EL (cell line): Measurements from ENCODE around the gene SLC12A8.

Experiments
- DNase-seq: peaks from one replicate; pipeline ENCODE4 v3.0.0-alpha.2; 2016

Gene SLC12A8

DNA sequence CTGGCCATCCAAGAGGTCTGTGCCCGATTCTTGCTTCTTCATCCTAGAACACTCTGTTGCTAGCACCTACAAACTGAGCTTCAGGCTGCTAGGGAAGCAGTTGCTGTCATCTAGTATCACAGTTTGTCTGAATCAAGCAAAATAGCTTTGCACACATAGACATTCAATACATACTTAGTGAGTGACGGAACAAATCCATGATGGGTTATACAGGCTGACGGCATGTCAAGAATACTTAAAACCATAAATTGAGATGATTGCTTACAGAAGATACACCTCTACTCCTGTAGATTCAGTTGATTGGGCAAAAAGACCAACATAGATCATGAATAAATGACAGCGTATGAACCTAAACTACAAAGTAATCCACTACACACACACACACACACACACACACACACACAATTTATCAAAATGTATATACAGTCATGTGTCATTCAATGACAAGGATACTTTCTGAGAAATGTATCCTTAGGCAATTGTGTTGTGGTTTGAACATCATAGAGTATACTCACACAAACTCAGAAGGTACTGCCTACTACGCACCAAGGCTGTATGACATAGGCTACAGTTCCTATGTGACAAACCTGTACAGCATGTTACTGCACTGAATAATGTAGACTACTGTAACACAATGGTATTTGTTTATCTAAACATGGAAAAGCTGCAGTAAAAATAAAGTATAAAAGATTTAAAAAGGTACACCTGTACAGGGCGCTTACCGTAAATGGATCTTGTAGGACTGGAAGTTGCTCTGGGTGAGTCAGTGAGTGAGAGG, 142.4 kb downstream of the SLC12A8 start:
- DNase-seq: no peak

DNA sequence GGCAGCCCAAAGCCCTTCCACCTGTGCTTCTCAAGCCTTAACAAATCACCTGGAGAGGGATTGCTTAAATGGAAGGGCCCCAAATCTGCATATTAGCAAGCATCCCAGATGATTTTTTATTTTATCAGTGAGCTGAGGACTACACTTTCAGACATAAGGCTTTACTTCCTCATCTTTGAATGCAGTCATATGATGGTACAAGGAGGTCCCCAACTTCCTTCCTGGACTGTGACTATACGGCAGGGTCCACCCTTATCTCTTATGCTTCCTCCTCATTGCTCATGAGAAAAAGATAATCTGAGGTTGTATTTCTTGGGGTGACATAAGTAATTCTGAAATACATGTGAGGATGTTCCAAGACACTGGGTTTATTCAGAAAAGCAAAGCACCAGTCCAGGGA, 143.1 kb downstream of the SLC12A8 start:
- DNase-seq: no peak

DNA sequence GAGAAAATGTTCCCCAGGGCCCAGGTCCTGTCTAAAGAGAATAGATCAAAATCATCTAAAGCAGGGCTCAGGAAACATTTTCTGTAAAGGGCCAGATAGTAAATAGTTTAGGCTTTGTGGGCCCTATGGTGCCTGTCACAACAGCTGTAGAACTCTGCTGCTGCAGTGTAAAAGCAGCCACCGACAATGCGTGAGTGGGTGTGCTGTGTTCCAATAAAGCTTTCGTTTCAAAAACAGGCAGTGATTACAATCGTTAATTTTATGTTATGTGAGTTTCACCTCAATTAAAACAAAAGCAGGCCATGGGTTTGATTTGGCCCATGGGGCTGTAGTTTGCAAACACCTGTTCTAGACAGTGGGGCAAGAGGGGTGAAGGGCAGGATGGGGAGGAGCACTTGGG, 144.3 kb downstream of the SLC12A8 start:
- DNase-seq: no peak

DNA sequence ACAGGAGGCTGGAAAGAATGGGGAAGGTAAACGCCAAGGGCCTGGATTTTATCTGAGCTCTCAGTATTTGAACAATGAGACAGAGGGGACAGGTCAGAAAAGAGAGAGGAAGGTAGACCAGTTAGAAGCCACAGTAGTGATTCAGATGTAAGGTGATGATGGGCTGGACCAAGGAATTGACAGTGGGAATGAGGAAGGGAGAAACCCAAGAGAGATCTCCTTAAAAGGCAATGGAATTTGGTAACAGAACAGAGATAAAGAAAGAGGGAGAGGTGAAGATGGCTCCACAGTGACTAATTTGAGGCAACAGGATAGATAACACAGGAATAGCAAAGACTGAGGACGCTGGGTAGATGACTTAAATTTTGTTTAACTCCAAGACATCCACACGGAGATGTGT, 145.3 kb downstream of the SLC12A8 start:
- peak; percentile 57 for DNase-seq

DNA sequence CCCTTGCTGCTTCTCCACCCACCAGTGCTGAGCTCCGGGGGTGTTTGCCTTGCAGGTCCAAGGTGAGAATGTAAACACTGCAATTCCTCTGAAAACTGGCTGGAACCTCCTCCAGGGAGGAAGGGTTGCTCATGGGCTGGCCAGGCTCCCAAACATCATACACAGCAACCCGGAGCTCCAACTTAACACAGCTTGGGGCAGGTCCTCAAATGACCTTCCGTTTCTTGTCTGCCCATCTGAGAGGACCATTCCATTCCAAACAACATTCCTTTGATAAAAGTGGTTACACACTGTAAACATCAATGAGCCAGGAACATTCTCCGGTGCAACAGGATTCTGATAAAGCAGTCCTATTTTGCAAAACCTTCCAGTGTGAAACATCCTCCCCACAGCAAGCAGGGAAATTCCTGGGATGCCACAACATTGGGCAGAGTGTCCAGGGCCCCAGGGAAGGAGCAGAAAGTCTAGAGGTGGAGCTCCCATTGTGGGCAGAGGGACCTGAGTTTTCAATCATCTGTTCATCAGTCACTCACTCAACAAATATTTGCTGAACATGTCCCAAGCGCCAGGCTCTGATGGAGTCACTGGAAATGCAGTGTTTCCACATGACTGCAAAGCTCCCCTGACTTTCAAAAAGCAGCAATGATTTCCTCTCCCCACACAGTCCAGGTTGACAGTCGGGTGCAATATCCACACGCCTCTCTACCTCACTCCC, 149.5 kb downstream of the SLC12A8 start:
- peak; percentile 99 for DNase-seq

DNA sequence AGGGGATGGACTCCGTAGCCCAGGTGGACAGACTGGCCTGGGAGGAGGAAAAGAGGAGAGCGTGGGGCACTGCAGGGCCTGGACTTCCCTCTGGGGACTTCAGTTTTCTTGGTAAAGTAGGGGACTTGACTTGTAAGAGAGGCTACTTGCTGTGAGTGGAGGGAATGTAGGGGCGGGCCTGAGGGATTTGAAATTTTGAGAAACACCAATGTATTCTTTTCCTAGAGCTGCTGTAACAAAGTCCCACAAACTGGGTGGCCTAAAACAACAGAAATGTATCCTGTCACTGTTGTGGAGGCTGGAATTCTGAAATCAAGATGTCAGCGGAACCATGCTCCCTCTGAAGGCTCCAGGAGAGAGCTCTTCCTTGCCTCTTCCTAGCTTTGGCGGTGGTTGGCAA, 150.9 kb downstream of the SLC12A8 start:
- no peak for DNase-seq

DNA sequence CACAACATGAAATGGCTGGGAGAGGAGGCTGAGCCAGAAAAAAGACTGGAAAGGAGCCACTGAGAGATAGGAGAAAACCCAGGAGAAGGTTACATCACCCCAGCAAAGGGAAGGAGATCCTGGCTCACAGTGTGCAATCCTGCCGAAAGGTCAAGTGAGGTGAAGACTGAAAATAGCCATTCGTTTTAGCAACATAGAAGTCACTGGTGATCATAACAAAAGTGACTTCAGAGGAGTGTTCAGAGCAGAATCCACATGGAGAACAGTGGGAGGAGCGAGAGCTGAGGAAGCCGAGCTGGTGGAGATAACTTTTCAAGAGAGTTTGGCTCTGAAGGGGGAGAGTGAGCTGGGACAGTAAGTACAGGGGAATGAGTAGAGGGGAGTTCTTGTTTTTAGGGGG, 151.4 kb downstream of the SLC12A8 start:
- DNase-seq: peak; percentile 44

DNA sequence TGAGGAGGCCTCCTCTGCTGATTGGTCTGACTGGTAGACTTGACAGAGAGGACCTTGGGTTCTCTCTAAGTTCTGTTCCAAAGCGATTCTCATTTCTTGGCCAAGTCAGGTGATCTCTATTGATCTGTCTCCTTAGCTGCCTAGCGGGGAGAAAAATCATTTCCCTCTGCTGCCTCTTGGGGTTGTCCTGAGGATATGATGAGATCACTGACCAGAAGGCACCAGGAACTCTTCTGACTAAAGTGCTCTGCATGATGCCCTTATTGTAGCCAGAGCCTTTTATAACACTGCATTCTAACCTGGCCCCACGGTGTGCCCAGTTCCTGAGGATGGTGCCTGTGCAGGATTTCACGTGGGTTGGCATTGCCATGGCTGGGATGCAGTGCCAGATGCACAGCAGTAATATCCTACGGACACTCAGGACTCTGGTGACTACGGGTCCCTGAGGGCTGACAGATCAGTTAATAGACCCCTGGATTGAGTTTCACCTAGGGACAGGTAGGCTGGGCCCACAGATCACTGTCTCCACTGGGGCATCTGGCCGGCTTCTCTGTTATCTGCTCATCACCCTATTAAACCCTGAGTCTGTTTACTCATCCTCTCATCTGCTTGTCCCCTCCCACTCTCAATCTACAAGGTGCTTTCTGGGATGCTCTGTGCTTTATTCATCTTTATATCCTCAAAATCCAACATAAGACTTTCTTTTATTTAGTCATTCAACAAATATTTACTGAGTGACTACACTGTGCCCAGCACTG, 152.9 kb downstream of the SLC12A8 start:
- DNase-seq: peak; percentile 45

DNA sequence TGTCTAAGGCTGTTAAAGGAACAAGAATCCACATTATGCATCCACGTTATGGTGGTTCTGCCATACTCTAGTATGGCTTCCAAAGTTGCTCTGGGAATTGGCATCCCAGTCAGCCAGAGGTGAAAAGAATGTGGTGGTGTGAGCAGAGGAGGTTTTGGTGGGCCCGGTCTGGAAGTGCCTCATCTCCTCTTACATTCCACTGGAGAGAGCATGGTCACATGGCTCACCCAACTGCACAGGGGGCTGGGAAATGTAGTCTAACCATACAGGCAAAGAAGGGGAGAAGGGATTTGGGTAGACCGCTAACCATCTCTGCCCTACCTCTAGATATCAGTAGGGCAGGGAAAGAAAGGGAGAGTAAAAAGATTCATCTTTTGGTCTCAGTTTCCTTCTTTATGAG, 153.6 kb downstream of the SLC12A8 start:
- no peak for DNase-seq

DNA sequence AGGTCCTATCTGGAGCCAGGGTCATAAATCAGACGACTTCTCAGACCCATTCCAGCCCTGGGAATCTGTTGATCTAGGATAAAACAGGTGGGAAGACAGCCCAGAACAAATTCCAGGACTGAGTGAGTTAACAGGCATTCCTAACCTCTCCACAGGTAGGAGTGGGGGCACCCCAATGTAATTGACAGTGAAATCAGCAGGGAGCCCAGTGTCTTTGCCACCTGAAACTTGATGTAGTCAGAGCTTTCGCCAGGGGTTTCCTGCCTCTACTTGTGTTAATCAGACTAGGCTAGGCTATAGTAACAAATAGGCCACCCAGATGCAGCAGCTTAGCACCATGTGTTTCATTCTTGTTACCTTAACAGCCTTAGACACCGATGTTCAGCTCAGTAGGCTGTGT, 154.0 kb downstream of the SLC12A8 start:
- no peak for DNase-seq

DNA sequence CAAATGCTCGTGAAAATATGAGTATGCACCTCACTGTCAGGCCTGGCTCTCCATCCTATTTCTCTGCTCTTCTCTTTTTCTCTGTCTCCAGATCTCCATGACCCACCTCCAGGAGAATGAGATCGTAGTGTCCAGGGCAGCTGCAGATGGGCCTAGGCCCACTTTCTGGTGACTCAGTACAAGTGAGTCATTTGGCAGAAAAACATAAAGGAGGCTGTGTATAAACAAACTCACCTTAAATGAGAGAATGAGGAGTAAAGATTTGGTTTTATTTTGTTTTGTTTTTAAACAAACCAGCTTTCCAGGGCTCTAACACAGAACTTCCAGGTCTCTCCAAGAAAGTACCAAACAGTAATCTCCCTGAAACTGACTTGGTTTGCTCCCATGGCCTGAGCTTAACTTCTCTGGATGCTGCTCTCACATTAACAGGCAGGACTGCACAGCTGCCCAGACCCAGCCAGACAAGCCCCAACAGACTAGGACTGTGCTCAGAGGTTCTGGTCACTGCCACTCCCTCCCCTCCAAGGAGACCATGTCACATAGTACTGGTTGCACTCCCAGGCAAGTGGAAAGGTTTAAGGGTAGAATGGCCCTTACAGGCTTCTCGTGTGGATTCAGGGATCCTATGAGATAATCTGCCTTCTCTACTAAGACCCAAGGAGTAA, 155.2 kb downstream of the SLC12A8 start:
- DNase-seq: peak; percentile 82

DNA sequence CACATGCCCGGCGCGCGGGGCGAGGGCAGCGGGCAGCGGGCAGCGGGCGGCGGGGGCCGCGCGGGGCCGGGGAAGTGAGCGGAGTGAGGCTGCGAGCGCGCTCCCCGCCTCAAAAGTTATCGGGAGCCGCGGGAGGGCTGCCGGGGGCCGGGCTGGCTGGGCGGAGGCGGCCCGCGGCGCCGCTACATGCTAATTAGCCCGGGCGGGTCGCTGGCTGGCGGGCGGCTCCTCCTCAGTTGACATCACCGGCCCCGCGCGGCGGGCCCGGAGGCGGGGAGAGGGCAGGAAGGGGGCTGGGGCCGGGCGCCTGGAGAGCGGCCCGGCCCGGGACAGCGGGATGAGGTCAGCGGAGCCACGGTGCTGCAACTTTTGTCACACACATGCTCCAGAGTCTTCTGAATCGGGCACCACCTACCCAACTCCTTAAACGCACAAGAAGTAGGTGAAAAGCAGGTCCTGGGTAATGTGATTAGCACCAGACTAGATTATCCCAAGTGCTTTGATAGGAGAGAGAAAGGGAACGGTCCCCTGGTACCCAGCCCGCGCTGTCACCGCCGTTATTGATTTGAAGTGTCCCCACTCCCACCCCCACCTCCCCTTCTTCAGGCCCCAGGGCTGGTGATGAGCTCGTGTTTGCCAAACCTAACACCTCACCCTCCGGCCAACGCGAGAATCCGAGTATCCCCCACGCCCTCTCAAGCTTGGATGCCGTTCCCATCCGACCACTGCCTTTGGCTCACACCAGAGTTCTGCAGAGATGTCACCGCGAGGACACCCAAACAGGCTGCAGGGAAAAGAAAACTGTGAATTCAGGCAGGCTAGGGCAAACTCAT, 156.4 kb downstream of the SLC12A8 start, which contains the start of gene HEG1:
Gene HEG1 (minus strand): TSS at position 85 of the 833 bp plus-strand sequence. CDS start 107 bp downstream, outside the sequence.
- DNase-seq: peak; percentile 90

DNA sequence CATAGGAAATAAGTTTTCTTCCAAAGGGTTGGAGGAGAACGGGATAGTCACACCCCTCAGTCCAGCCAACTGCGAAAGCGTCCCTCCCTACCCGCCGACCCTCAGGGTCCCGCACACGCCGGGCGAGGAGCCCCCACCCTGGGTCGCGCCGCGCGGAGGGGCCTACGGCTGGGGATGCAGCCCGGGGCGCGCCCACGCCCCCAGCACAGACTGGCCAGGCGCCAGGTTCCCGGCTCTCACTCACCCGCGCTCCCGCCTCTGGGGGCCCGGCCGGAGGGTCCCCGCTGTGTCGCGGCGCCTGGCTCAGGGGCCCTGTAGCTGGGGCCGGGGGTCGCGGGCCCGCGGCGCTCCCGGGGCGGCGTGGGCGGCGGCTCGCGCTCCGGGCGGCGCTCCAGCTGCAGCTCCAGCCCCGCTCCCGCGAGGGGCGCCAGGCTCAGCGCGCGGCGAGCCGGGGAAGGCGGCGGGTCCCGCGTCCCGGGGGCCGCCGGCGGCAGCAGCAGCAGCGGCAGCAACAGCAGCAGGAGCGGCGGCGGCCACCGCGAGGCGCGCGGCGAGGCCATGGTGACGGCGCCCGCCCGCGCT, 157.1 kb downstream of the SLC12A8 start:
- no peak for DNase-seq

DNA sequence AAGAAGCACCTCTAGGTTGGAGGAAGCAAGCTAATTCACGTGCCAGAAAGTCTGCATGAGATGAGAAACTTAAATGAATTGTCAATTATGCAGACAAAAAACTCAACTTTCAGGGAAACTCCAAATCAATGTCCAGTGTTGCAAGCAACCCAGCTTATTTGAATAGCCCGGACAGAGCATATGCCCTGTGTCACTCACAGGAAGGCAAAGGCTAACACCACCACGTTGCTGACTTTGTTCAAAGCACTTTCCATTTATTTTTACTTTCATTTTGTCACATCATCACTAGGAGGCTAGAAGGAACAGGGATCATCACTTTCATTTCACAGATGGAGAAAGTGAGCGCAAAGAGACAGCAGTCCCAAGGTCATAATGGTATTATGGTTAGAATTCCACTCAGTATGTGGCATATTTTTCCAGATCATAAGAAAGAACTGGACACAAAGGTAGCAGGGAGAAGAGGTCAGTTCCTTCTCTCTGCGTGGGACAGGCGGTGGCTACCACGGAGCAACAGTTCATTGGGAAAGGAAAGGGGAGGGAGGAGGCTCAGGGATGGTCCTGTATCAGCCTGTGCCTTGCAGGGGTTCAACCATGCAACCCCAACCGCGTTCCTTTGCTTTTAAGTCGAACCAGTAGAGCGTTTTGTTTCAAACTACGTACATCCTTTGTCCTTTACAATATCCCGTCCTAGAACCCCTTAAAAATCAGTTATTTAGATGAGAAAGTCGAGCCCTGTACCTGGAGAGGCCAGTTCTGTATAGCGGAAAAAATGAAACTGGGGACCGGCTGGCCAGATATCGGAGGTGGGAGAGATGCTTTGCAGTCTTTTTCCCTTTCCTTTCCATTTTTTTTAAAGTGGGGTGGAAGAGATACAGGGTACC, 157.9 kb downstream of the SLC12A8 start:
- peak; percentile 74 for DNase-seq

DNA sequence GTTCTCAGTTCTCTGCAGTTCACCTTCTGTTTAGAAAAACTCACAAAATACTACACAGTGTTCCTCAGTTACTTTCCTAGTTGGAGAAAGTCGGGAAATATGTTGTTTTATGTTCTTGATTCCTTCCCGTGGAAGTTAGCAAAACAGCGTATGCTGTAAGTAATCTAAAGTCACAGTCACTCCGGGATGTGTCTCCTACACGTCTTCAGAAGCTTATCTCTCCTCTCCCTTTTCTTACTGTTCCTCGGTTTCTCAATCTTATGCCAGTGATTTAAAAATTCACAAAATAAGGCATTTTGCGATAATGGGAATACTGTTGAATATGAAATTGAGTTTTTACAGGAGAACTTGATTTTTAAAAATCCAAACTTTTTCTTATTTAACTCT, 158.5 kb downstream of the SLC12A8 start:
- no peak for DNase-seq

DNA sequence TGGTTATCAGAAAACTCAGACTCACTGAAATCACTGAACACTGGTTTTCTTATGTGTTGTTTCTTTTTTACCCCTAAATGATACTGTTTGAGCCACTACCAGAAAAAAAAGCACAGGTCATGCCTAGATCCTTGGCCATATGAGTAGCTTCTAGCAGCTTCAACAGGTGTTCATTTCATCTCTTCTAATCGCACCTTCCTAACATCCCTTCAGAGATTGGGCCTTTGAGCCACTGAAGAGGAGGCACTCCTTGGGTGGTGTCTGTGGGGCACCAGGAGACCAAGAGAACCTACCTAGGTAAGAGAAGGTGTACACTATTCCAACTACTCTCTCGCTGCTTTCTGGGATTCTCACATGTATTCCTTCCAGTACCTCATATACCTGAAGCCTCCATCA, 159.2 kb downstream of the SLC12A8 start:
- DNase-seq: no peak

DNA sequence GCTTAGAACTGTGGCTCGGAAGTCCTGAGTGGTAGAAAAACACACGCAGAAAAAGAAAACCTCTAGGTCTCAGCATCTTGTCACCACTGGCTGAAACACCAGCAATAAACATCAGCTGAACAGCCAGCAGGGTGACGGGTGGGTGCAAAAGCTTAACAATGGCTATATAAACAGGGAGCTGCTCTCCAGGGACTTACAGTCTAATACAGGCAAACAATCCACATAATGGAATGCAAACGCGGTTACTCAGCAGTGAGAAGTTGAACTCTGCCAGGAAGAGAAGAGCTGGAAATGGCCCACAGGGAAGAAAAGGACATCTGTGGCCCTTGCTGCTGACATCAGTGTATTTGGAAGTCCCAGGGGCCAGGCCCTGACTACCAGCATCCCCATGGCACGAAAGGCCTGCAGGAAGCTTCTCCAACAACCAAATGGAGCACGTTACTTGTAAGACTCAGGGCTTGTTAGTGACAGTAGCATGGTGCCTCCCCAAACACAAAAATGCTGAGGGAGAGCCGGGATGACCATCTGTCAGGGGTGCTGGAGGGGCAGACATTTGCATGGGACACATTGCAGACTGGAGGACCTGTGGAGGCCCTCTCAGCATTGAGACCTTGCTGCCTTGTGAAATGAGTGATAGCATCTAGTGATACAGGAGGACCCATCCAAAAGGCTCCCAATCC, 159.8 kb downstream of the SLC12A8 start:
- DNase-seq: peak; percentile 96

DNA sequence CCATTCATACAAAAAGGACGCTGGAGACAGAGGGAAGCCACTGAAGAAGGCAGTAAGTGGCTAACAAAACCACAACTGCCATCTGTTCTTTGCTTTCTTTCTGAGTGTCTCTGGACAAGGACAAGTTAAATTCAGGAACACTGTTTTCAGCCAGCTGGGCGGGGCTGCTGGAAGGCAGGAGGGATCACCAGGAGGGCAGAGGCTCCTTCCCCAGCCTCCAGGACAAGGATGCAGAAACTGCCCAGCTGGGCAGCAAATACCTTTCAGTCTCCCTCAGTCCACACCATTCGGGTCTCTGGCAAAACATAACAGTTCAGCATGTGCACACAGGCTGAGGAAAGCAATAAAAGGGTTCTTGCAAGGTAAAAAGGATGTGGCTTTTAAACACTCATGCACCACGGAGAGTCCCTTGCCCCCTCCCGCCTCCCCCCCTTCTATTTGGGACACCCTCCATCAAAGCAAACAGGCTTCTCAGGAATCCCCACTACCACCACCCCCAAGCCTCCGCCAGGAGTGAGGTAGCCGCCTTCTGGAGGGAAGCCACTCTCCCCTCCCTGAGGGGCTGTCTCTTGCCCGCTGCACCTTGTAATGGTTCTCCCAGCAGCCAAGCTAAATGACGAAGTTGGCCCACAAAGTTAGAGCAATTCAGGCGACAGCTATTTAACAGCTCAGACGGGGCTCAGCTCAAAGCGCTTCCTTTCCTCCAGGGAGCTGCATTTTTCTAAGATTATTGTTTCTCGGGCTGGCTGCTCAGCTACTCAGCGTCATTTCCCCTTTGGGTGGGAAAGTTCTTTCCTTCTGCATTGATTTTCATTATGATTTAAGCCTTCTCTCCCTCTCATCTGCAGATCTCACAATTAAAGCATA, 160.6 kb downstream of the SLC12A8 start:
- peak; percentile 91 for DNase-seq

DNA sequence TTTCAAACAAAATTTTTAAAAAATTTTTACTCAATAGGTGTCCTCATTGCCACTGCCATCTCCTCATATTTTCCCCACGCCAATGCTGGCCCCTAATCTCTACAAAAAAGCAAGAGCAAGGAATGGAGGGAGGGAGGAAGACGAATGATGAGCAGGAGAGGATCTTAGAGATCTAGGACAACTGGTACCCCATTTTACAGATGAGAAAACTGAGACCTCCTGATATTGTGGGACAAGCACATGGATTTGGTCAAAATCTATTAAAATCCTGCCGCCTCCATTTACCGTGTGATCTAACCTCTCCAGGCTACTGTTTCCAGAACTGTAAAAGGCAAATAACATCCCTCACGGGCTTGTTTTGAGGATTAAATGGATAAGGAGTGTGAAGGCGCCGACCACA, 161.3 kb downstream of the SLC12A8 start:
- no peak for DNase-seq
